Mesothelial cell of epicardium (in vitro differentiated cells): ENCODE data around the gene TRIM47. TPM values are rescaled to one million over a fixed set of nuclear protein-coding genes. Genes with fewer than 3 reads are reported as not detected.
A peak's percentile ranks its signal among the peaks of the same experiment; 100 is the strongest.

ENCODE experiments used
- DNase-seq, 2 experiments: peaks; one replicate each; pipeline ENCODE4 v3.0.0; 2021; ENCODE audit warnings: low spot score in 2 of 2; ENCODE audit not compliant: unreplicated experiment in 2 of 2
- H3K27ac Mint-ChIP-seq: 2 replicates; pipeline ENCODE4 v1.8.0; 2021; ENCODE audit warnings: mixed read lengths
- H3K27me3 Mint-ChIP-seq: 2 replicates; pipeline ENCODE4 v1.8.0; 2021; ENCODE audit warnings: low read depth, mixed read lengths
- H3K36me3 Mint-ChIP-seq: 2 replicates; pipeline ENCODE4 v1.8.0; 2021; ENCODE audit warnings: mixed read lengths
- H3K4me1 Mint-ChIP-seq: 2 replicates; pipeline ENCODE4 v1.8.0; 2021; ENCODE audit warnings: mixed read lengths
- H3K4me3 Mint-ChIP-seq: 2 replicates; pipeline ENCODE4 v1.8.0; 2021; ENCODE audit warnings: mild to moderate bottlenecking, moderate library complexity, mixed read lengths
- H3K9me3 Mint-ChIP-seq: 2 replicates; pipeline ENCODE4 v1.8.0; 2021; ENCODE audit warnings: mixed read lengths
- CTCF ChIP-seq: fragments of 200-600 bp; sonication (generic); IDR thresholded peaks from one replicate; pipeline ENCODE4 v1.5.0; 2021; ENCODE audit warnings: antibody characterized with exemption; ENCODE audit not compliant: unreplicated experiment
- total RNA-seq: library from RNA; stranded (reverse); gene quantifications from 3 replicates; pipeline ENCODE4 v1.2.1, GENCODE V29; 2021

The TRIM47 gene
- total RNA-seq, 1 donor from 2014 or later: 2.9 TPM

- peak; percentile 94 to 97 for DNase-seq
- peak within 1 kb of the TSS; percentile 94 for H3K27ac Mint-ChIP-seq
- peaks cover 11% of the 10 kb centered on the region for H3K4me1 Mint-ChIP-seq
- peak within 1 kb of the TSS; percentile 91 for H3K4me3 Mint-ChIP-seq
- peaks cover 3% of the 10 kb centered on the region for H3K36me3 Mint-ChIP-seq
- H3K9me3 Mint-ChIP-seq: no peaks in the 10 kb centered on the region
- TF ChIP-seq CTCF: peak; percentile 100
- no peaks in the 10 kb centered on the region for H3K27me3 Mint-ChIP-seq
Measured at GRCh38 chr17:75904749-75905521, 26.6 kb upstream of the TRIM47 start, which contains the start of gene MRPL38. MRPL38 (minus strand) TSS chr17:75904884; CDS start chr17:75904875, 9 bp downstream.

GRCh38 chr17:75902406-75902805, 24.0 kb upstream of the TRIM47 start:
- Mint-ChIP-seq H3K36me3 (peaks cover 9% of the 10 kb centered on the region), H3K27me3 (no peaks in the 10 kb centered on the region), H3K27ac (no peak overlapping the region), H3K4me3 (no peak overlapping the region), H3K4me1 (peaks cover 7% of the 10 kb centered on the region), H3K9me3 (no peaks in the 10 kb centered on the region)
- TF ChIP-seq CTCF: no peak
- DNase-seq: no peak

- Mint-ChIP-seq H3K27ac (no peak overlapping the region), H3K4me3 (no peak overlapping the region), H3K27me3 (no peaks in the 10 kb centered on the region), H3K36me3 (peaks cover 9% of the 10 kb centered on the region), H3K9me3 (no peaks in the 10 kb centered on the region), H3K4me1 (peaks cover 8% of the 10 kb centered on the region)
- DNase-seq: no peak
- no peak for TF ChIP-seq CTCF
Measured at GRCh38 chr17:75901727-75902126, 23.3 kb upstream of the TRIM47 start.

- no peaks in the 10 kb centered on the region for H3K9me3 Mint-ChIP-seq
- peaks cover 9% of the 10 kb centered on the region for H3K36me3 Mint-ChIP-seq
- TF ChIP-seq CTCF: no peak
- no peak overlapping the region for H3K4me3 Mint-ChIP-seq
- peaks cover 9% of the 10 kb centered on the region for H3K4me1 Mint-ChIP-seq
- DNase-seq: no peak
- no peak overlapping the region for H3K27ac Mint-ChIP-seq
- no peaks in the 10 kb centered on the region for H3K27me3 Mint-ChIP-seq
Measured at GRCh38 chr17:75900691-75901533, 22.5 kb upstream of the TRIM47 start.

- H3K4me3 Mint-ChIP-seq: no peak overlapping the region
- no peaks in the 10 kb centered on the region for H3K27me3 Mint-ChIP-seq
- H3K36me3 Mint-ChIP-seq: peaks cover 9% of the 10 kb centered on the region
- no peak for DNase-seq
- no peaks in the 10 kb centered on the region for H3K9me3 Mint-ChIP-seq
- H3K4me1 Mint-ChIP-seq: peaks cover 18% of the 10 kb centered on the region
- no peak overlapping the region for H3K27ac Mint-ChIP-seq
- no peak for TF ChIP-seq CTCF
Measured at GRCh38 chr17:75899767-75900468, 21.5 kb upstream of the TRIM47 start.
